Measurements from ENCODE around the gene HNF4A.
"Not testable (repeated sequence)": the region's sequence is repeated elsewhere in the genome, so short reads cannot be mapped to it uniquely, and the experiment has no call there.

HNF4A gene

DNA sequence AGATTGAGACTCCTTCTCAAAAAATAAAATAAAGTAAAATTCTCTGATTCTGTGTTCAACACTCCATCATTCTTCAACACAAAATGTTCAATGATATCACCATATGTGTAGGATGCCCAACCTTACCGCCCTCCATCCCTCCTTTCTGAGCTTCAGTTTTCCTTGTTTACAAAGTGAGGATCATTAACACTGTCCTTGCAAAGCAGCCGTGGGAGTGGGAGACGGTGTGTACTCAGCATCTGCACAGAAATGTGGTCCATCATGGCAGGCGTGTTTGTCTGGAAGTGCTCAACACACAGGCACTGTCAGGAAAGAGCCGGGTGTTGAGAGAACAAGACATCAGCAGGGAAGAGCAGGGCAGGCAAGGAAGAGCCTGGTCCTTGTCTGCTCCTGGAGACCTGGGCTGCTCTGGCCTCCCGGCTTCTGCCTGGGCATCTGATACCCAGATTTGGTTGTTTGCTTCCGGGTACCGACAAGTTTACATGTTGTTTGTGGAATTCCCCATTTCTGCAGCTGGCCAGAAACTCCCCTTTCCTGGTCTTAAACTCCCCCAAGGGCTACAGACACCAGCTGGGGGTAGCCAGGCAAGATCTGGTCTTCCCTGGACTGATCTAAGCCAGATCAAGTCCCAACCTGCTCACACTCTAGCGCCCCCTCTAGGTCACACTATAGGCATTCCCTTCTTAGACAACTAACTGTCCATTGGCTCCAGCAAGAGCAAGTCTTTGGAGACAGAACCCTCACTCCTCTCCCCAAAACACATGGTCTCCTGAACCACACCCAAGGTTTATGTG lies 93.5 kb downstream of the HNF4A start:
- no peak for DNase-seq

DNA sequence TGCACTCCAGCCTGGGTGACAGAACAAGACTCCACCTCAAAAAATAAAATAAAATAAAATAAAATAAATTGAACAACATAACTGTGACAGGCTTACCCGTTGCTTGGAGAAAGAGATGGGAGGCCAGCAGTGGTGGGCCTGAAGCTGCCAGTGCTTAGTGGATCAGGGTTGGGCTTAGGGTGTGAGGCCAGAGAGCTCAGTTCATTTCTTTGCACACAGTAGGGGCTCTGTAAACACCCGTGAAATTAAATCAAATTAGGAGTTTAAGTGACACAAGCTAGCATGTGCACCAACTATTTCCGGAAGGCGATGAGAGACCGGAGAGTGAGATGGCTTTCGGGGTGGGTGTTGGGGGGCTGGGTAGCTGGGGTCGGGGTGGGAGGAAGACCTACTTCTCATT lies 94.4 kb downstream of the HNF4A start:
- DNase-seq, result no peak

DNA sequence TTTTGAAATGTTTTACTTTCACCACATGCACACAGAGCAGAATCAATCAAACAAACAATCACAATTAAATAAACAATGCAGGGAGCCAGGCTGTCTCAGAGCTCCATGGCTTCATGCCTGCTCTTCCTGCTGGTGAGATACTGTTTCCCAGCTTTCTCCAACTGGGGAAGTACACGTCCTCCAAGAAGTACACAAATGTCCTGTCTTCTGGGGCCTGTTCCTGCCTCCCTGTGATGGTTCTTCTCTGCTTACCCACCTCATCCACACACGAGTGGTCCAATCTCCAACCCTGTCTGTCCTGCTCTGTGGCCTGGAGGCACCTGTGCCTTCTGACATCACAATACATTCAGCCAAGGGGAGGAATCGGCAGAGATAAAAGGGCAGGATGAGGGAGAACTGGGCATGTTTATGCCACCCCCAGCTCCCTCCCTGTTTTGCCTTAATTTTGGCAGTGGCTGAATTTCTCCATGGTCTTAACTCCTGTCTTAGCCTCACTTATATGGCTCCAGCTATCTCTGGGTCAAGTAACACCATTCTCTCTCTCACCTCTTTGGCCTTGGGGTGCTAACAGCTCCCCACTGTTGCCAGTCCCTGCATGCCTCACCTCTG lies 94.9 kb downstream of the HNF4A start:
- DNase-seq, result no peak

GRCh38 chr20:44450903-44451450 lies 95.5 kb downstream of the HNF4A start:
- DNase-seq, result no peak

GRCh38 chr20:44454306-44454963 lies 98.9 kb downstream of the HNF4A start:
- no peak for DNase-seq

GRCh38 chr20:44455126-44455525 lies 99.6 kb downstream of the HNF4A start:
- DNase-seq, result no peak

DNA sequence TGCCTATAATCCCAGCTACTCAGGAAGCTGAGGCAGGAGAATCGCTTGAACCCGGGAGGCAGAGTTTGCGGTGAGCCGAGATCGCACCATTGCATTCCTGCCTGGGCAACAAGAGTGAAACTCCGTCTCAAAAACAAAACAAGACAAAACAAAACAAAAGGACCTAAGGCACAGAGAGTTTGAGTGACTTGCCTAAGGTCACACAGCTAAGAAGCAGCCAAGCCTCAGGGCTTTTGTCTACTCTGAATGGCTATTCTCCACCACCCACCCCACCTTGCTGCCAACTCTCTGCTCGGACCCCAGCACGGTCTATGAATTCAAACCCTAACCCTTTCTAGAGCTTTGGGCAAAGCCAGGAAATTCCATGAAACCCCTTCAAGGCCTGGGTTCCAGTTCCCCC lies 101.1 kb downstream of the HNF4A start:
- no peak for DNase-seq

GRCh38 chr20:44457016-44457415 lies 101.5 kb downstream of the HNF4A start:
- no peak for DNase-seq

DNA sequence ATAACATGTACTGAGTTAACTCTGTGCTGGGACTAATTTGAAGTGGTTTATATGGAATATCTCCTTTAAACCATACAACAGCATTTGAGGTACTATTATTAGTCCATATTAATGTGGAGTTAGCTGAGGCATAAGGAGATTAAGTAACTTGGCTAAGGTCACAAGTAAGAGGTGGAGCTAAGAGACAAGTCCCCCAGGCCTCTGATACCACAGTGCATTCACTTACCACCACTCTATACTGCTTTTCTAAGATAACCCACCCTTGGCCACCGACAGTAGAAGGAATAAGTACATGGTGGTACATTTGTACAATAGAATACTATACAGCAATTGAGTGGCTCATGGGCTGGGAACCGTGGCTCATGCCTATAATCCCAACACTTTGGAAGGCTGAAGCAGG lies 103.8 kb downstream of the HNF4A start:
- DNase-seq, result no peak

DNA sequence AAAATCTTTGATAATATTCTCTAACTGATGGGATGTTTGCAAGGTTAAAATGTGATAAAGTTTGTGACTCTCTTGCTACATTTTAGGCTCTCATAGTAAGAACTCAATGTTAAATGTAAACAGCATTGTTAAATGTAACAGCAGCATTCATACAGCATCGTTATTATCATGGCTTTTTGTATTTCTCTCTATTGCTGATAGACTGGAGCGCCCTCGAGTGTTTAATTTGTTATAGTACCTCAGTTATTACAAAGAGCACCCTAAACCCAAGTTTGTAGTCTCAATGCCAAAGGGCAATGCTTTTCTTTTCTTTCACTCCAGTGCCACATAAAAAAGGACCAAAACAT lies 105.3 kb downstream of the HNF4A start:
- no peak for DNase-seq

GRCh38 chr20:44461142-44461802 lies 105.8 kb downstream of the HNF4A start:
- DNase-seq, result no peak

GRCh38 chr20:44461803-44462174 lies 106.3 kb downstream of the HNF4A start:
- DNase-seq, result no peak

DNA sequence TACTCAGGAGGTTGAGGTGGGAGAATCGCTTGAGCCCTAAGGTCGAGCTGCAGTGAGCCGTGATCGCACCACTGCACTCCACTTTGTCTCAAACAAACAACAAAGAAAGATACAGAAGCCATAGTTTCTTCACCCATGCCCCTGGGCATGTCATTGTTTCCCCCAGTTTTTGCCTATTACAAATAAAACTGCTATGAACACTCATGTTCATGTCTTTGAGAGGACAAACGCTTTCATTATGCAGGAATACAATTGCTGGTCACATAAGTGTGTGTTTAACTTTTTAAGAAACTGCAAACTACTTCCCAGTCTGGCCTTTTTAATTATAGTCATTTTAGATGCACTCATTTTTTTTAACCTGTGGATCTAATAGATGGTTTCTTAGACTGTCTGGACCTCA lies 108.0 kb downstream of the HNF4A start:
- no peak for DNase-seq

DNA sequence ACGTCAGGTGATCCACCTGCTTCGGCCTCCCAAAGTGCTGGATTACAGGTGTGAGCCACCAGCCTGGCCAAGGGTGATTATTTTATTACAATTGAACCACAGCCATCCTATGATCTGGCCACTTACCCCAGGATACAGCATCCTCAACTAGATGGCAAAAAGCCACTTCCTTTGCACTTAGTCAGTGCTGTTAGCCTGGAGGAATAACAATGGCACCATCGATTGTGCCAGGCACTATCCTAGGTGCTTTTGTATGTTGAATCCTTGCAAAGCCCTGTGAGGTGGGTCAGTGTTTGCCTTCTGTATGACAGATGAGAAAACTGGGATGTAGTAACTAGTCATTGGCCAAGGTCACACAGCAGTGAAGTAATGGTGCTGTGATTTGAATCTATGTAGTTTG lies 109.0 kb downstream of the HNF4A start:
- DNase-seq, result no peak

DNA sequence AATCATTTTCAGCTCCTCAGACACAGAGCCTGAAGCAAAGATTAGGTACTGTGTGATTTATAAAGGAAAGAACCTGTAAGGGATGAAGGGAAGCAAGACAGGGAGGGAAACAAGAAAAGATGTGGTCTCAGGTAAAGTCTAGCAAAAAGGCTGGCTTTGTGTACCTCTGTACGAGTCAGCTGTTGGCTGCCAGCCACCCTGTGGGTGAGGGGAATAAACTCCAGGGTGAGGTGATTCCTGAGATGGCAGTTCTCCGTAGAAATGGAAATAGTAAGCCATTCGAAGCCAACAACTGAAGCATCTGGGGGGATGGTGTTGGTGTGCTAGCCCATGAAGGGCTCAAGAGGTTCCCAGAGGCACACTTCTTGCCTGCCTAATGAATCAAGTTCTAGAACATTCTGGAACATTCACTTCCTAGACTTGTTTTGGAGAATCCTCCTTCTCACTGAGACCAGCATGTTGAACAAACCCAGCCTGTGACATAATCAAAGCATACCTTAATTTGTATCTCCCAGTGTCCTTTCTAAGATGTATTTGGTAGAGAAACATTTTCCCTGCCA lies 109.6 kb downstream of the HNF4A start:
- no peak for DNase-seq

DNA sequence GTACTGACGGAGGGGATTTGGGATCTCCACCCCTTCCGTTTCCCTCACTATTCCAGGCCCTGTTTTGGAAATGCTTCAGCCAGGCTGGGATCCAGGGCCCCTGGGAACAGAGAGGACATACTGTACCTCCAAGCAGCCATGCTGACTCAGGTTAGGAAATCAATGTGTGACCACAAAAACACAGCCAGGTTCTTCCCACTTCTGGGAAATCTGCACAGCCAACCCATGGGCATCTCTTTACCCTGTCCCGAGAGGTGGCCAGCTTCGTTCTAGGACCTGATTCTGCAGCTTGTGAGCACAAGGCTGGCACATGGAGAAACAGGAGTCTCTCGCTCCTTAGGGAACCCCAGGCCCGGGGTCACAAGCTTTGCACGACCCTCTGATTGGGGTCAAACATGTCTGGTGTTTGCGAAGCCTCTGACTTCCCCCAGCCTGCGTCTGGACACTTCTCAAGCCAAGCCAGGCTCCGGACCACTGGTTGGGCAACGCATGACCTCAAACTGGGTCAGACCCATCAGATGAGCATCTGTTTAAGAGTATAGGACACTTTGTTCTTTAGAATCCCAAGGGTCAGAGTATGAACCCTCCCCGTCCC lies 111.9 kb downstream of the HNF4A start:
- DNase-seq, result no peak

GRCh38 chr20:44468044-44468782 lies 112.7 kb downstream of the HNF4A start:
- DNase-seq, result no peak

GRCh38 chr20:44470327-44470726 lies 114.8 kb downstream of the HNF4A start:
- no peak for DNase-seq

- DNase-seq, result no peak
Observed at GRCh38 chr20:44471481-44471882, 116.0 kb downstream of the HNF4A start.

- not testable (repeated sequence) for DNase-seq
Observed at GRCh38 chr20:44472283-44472682, 116.8 kb downstream of the HNF4A start.

DNA sequence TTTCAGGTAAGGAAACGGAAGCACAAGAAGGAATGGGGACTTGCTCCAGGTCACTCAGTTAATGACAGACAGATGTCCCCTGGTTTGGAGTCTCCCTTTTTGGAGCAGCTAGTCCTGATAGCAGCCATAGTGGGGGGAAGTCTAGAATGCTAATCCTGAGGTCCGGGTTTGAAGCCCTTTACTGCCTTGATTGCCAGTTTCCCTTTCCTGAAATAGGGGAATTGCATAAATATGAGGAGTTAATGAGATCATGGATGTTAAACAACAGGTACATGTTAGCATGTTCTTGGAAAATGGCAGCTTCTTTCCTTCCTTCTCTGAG lies 119.8 kb downstream of the HNF4A start:
- DNase-seq, result no peak

Data from cortex of kidney (tissue), 1 donor.